Keratinocyte (primary cell): ENCODE data around the gene C6orf163. TPM values are rescaled to one million over a fixed set of nuclear protein-coding genes. Genes with fewer than 3 reads are reported as not detected.

ENCODE experiments used
- DNase-seq: peaks from one replicate; pipeline ENCODE4 v3.0.0-alpha.2; 2011; ENCODE audit warnings: low read depth, missing footprints, low spot score
- FAIRE-seq: peaks from 2 replicates; lab custom pipeline; 2011; peaks lifted over from hg19 to GRCh38; lab: Jason Lieb, UNC
- H2AFZ ChIP-seq: 2 replicates; pipeline ENCODE4 v1.6.0; 2012; ENCODE audit warnings: low read length, control low read depth, inconsistent platforms; ENCODE audit not compliant: control insufficient read depth
- H3K27ac ChIP-seq: 2 replicates; pipeline ENCODE4 v1.5.1; 2011; ENCODE audit warnings: low read length; ENCODE audit not compliant: control insufficient read depth, insufficient read depth
- H3K27me3 ChIP-seq: 3 replicates; pipeline ENCODE4 v1.6.0; 2011; ENCODE audit warnings: low read length; ENCODE audit not compliant: control insufficient read depth, insufficient read depth; ENCODE audit errors: extremely low read depth
- H3K36me3 ChIP-seq, 2 experiments: 2 replicates in 1 of 2; 3 replicates in 1 of 2; pipeline ENCODE4 v1.5.1; 2011; ENCODE audit warnings: low read length in 2 of 2, mild to moderate bottlenecking in 1 of 2; ENCODE audit not compliant: control insufficient read depth in 2 of 2, insufficient read depth in 2 of 2; ENCODE audit errors: extremely low read depth in 1 of 2
- H3K4me1 ChIP-seq: 3 replicates; pipeline ENCODE4 v1.5.1; 2011; ENCODE audit warnings: low read length; ENCODE audit not compliant: control insufficient read depth, insufficient read depth; ENCODE audit errors: extremely low read depth
- H3K4me2 ChIP-seq: 3 replicates; pipeline ENCODE4 v1.6.0; 2011; ENCODE audit warnings: low read depth, low read length; ENCODE audit not compliant: control insufficient read depth, insufficient read depth; ENCODE audit errors: extremely low read depth
- H3K4me3 ChIP-seq, 3 experiments: fragments of 200-600 bp in 1 of 3; sonication (generic) in 1 of 3; 2 replicates in 2 of 3; 3 replicates in 1 of 3; pipeline ENCODE4 v1.5.1; 2011 to 2016; ENCODE audit warnings: low read length in 3 of 3, mild to moderate bottlenecking in 3 of 3, control low read depth in 2 of 3, inconsistent platforms in 1 of 3, low read depth in 1 of 3, mixed read lengths in 1 of 3, mixed run types in 1 of 3, moderate library complexity in 1 of 3; ENCODE audit not compliant: control insufficient read depth in 2 of 3, insufficient read depth in 2 of 3; ENCODE audit errors: extremely low read depth in 1 of 3
- H3K79me2 ChIP-seq: 2 replicates; pipeline ENCODE4 v1.6.0; 2012; ENCODE audit warnings: low read length; ENCODE audit not compliant: control insufficient read depth, insufficient read depth
- H3K9ac ChIP-seq: 3 replicates; pipeline ENCODE4 v1.6.0; 2011; ENCODE audit warnings: low read length; ENCODE audit not compliant: control insufficient read depth, insufficient read depth; ENCODE audit errors: extremely low read depth
- H3K9me1 ChIP-seq: 3 replicates; pipeline ENCODE4 v1.6.0; 2011; ENCODE audit warnings: low read length; ENCODE audit not compliant: control insufficient read depth, insufficient read depth; ENCODE audit errors: extremely low read depth
- H3K9me3 ChIP-seq: 2 replicates; pipeline ENCODE4 v1.5.1; 2012; ENCODE audit warnings: low read depth, low read length; ENCODE audit not compliant: control insufficient read depth
- H4K20me1 ChIP-seq: 3 replicates; pipeline ENCODE4 v1.6.0; 2011; ENCODE audit warnings: low read length; ENCODE audit not compliant: control insufficient read depth, insufficient read depth; ENCODE audit errors: extremely low read depth
- EZH2 ChIP-seq: IDR thresholded peaks from one replicate; pipeline ENCODE4 v1.6.1; 2012; ENCODE audit warnings: inconsistent platforms, mild to moderate bottlenecking, low read length, moderate library complexity
- dilution Hi-C: fragments of 300-500 bp; cut with MboI; formaldehyde crosslinking; loops from one replicate; pipeline ENCODE4 v1.7.0; 2020; ENCODE audit warnings: low sequenced_read_pairs; ENCODE audit not compliant: extremely low pct_ligation_motif_present
- polyA plus RNA-seq, 5 experiments: library from polyadenylated mRNA; depleted of rRNA in 3 of 5; stranded (reverse) in 3 of 5; stranded (forward) in 1 of 5; unstranded in 1 of 5; fragments of >200 nt; gene quantifications; 1 replicate in 1 of 5; 2 replicates in 3 of 5; 3 replicates in 1 of 5; pipeline versions ENCODE4 v1.2.1 to v1.2.3, GENCODE V29; 2011 to 2012; ENCODE audit warnings: missing spikeins in 2 of 5, low read depth in 1 of 5, low replicate concordance in 1 of 5
- TF ChIP-seq, protein P1 (sequence below), 3 experiments: IDR thresholded peaks in 1 of 3; conservative IDR thresholded peaks in 1 of 3; optimal IDR thresholded peaks in 1 of 3; 2 replicates in 2 of 3; 3 replicates in 1 of 3; pipeline versions ENCODE3 to v1.5.1; 2011; ENCODE audit warnings: low read length in 3 of 3, mild to moderate bottlenecking in 3 of 3, moderate library complexity in 2 of 3, control low read depth in 1 of 3, inconsistent platforms in 1 of 3; ENCODE audit not compliant: insufficient read depth in 2 of 3; ENCODE audit errors: extremely low read depth in 1 of 3

Gene C6orf163
- polyA plus RNA-seq, 1 donor (not counting 4 experiments of a cell fraction or from before 2014, with no cell fraction given): 0.83 TPM

DNA sequence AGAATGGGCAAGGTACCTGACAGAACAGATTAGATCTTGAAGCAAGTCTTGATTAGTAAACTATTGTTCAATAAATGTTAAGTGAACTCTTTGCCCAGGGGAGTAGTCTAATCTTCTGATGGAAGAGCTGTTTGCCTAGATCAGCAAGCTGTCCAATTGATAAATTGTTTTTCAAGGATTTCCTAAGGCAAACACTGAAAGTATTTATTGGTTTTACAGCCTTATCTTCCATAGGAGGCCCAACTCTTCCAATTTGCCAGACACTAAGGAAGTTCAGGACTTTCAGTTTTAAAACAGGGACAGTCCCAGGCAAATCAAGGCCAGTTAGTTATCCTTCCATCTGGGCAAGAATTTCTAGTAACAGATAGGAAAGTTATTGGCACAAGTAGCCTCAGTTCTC is 1.8 kb upstream of the C6orf163 start:
- dilution Hi-C loops: no loop called here
- Histone ChIP-seq H3K27me3 (no peaks in the 10 kb centered on the region), H2AFZ (no peak overlapping the region), H3K4me3 (no peak overlapping the region), H3K4me2 (no peak overlapping the region), H4K20me1 (no peaks in the 10 kb centered on the region), H3K9me1 (no peaks in the 10 kb centered on the region), H3K4me1 (no peaks in the 10 kb centered on the region), H3K27ac (no peak overlapping the region), H3K36me3 (no peaks in the 10 kb centered on the region), H3K79me2 (no peaks in the 10 kb centered on the region), H3K9ac (no peak overlapping the region), H3K9me3 (no peaks in the 10 kb centered on the region)
- DNase-seq (no peak), FAIRE-seq (no peak)
- no peak for TF ChIP-seq EZH2
- TF ChIP-seq, protein P1, sequence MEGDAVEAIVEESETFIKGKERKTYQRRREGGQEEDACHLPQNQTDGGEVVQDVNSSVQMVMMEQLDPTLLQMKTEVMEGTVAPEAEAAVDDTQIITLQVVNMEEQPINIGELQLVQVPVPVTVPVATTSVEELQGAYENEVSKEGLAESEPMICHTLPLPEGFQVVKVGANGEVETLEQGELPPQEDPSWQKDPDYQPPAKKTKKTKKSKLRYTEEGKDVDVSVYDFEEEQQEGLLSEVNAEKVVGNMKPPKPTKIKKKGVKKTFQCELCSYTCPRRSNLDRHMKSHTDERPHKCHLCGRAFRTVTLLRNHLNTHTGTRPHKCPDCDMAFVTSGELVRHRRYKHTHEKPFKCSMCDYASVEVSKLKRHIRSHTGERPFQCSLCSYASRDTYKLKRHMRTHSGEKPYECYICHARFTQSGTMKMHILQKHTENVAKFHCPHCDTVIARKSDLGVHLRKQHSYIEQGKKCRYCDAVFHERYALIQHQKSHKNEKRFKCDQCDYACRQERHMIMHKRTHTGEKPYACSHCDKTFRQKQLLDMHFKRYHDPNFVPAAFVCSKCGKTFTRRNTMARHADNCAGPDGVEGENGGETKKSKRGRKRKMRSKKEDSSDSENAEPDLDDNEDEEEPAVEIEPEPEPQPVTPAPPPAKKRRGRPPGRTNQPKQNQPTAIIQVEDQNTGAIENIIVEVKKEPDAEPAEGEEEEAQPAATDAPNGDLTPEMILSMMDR (optimal IDR thresholded peaks at IDR 0.05 in 1 of 3, IDR thresholded peaks at IDR 0.05 in 1 of 3, conservative IDR thresholded peaks at IDR 0.05 in 1 of 3; ENCODE audit: extremely low read depth in 1 of 3, insufficient read depth in 2 of 3, low read length in 3 of 3): no peak

DNA sequence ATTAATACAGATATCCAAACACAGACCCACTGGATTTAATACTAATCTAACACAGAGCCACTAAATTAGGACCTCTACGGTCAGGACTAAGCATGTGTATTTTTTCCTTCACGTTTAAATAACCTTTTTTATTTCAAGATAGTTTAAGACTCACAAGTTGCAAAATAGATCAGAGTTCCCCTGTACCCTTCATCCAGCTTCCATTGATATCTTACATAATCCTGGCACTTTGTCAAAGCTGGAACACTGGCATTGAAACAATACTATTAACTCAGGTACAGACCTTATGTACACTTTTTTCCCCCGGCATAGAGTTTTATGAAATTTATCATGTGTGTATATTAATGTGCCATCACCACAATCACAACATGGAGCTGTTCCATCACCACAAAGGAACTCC is 2.1 kb downstream of the C6orf163 start:
- no peaks in the 10 kb centered on the region for H3K9me1 ChIP-seq
- H3K36me3 ChIP-seq: no peaks in the 10 kb centered on the region
- H3K4me2 ChIP-seq: no peak overlapping the region
- dilution Hi-C loops: no loop called here
- FAIRE-seq (no peak), DNase-seq (no peak)
- no peaks in the 10 kb centered on the region for H3K27me3 ChIP-seq
- no peak overlapping the region for H3K9ac ChIP-seq
- no peak overlapping the region for H3K27ac ChIP-seq
- no peaks in the 10 kb centered on the region for H3K4me1 ChIP-seq
- TF ChIP-seq, protein P1 (optimal IDR thresholded peaks at IDR 0.05 in 1 of 3, IDR thresholded peaks at IDR 0.05 in 1 of 3, conservative IDR thresholded peaks at IDR 0.05 in 1 of 3; ENCODE audit: extremely low read depth in 1 of 3, insufficient read depth in 2 of 3, low read length in 3 of 3): no peak
- TF ChIP-seq EZH2: no peak
- H3K9me3 ChIP-seq: no peaks in the 10 kb centered on the region
- H2AFZ ChIP-seq: no peak overlapping the region
- H3K79me2 ChIP-seq: no peaks in the 10 kb centered on the region
- no peaks in the 10 kb centered on the region for H4K20me1 ChIP-seq
- no peak overlapping the region for H3K4me3 ChIP-seq
